B cell (primary cell): ENCODE measurements around the gene CACTIN.

Experiments used
- EZH2 ChIP-seq: IDR thresholded peaks from 2 replicates; pipeline ENCODE4 v1.6.1; 2012; ENCODE audit warnings: borderline replicate concordance, low read depth, mild to moderate bottlenecking, moderate library complexity, low read length; ENCODE audit not compliant: insufficient read depth, poor library complexity, severe bottlenecking
- TF ChIP-seq, protein P1 (sequence below): fragments of 200-600 bp; IDR thresholded peaks from one replicate; pipeline ENCODE4 v1.8.0; 2022; ENCODE audit warnings: antibody characterized with exemption, mild to moderate bottlenecking

DNA sequence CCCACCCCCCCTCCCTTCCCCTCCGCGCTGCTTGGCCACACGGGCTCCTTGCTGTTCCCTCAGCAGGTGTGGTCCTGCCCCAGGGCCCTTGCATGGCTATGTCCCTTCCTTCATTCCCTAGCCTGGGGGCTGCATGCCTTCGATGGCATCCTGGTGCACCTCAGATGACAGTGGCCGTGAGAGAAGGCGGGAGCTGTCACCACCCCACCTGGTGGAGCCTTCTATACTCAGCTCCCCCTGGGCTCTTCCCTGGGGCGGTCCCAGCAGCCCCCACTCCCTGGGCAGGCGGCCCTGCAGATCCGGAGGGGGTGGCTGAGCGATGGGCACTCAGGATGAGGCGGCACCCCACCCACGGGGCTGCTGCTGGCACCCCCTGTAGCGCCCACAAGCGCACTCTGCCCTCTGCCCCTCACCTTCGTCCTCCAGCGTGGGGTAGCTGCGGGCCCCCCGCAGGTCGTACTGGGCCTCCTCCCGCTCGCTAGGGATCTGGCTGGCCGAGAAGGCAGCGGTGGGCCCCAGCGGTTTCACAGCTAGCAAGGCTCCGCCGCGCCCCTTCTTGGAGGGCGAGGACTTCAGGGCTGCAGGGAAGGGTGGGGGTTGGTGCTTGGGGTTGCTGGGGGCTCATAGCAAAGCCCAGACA, 17.2 kb upstream of the CACTIN start:
- TF ChIP-seq, protein P1, sequence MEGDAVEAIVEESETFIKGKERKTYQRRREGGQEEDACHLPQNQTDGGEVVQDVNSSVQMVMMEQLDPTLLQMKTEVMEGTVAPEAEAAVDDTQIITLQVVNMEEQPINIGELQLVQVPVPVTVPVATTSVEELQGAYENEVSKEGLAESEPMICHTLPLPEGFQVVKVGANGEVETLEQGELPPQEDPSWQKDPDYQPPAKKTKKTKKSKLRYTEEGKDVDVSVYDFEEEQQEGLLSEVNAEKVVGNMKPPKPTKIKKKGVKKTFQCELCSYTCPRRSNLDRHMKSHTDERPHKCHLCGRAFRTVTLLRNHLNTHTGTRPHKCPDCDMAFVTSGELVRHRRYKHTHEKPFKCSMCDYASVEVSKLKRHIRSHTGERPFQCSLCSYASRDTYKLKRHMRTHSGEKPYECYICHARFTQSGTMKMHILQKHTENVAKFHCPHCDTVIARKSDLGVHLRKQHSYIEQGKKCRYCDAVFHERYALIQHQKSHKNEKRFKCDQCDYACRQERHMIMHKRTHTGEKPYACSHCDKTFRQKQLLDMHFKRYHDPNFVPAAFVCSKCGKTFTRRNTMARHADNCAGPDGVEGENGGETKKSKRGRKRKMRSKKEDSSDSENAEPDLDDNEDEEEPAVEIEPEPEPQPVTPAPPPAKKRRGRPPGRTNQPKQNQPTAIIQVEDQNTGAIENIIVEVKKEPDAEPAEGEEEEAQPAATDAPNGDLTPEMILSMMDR = no peak
- no peak for TF ChIP-seq EZH2
